HG03565 (cell line): ENCODE measurements around the gene CDO1.

Experiments
- ATAC-seq: cut with Tn5 transposase; IDR thresholded peaks from one replicate; pipeline ENCODE4 v1.9.1; 2021; ENCODE audit warnings: mild to moderate bottlenecking, moderate library complexity; ENCODE audit not compliant: unreplicated experiment

CDO1 gene

GRCh38 chr5:115816226-115817081 is at the start of gene CDO1:
Gene CDO1 (minus strand): TSS chr5:115816659. CDS start chr5:115816397, 262 bp downstream.
- no peak for ATAC-seq

- no peak for ATAC-seq
Observed at GRCh38 chr5:115859378-115859777, 42.9 kb upstream of the CDO1 start.

GRCh38 chr5:115858396-115858795 is 41.9 kb upstream of the CDO1 start:
- ATAC-seq, result no peak

- ATAC-seq, result no peak
Observed at GRCh38 chr5:115857626-115858349, 41.3 kb upstream of the CDO1 start.

- no peak for ATAC-seq
Observed at GRCh38 chr5:115857057-115857479, 40.6 kb upstream of the CDO1 start.

GRCh38 chr5:115855959-115856358 is 39.5 kb upstream of the CDO1 start:
- no peak for ATAC-seq

GRCh38 chr5:115854139-115854538 is 37.7 kb upstream of the CDO1 start:
- ATAC-seq, result no peak

GRCh38 chr5:115850744-115851416 is 34.4 kb upstream of the CDO1 start:
- ATAC-seq, result no peak

- no peak for ATAC-seq
Observed at GRCh38 chr5:115849258-115849798, 32.9 kb upstream of the CDO1 start.

GRCh38 chr5:115847290-115847689 is 30.8 kb upstream of the CDO1 start:
- ATAC-seq, result no peak

GRCh38 chr5:115844321-115844817 is 27.9 kb upstream of the CDO1 start:
- ATAC-seq, result no peak

- no peak for ATAC-seq
Observed at GRCh38 chr5:115843444-115844130, 27.1 kb upstream of the CDO1 start.

- no peak for ATAC-seq
Observed at GRCh38 chr5:115842952-115843351, 26.5 kb upstream of the CDO1 start.

- peak; percentile 18 for ATAC-seq
Observed at GRCh38 chr5:115842089-115842935, 25.9 kb upstream of the CDO1 start.

- peak; percentile 70 for ATAC-seq
Observed at GRCh38 chr5:115841382-115842088, 25.1 kb upstream of the CDO1 start, which contains the start of the genes AP3S1 and ATG12. Gene AP3S1 (plus strand): TSS chr5:115841935. CDS start chr5:115842038, 103 bp downstream. Gene ATG12 (minus strand): TSS chr5:115841565. CDS start chr5:115841552, 13 bp downstream.

GRCh38 chr5:115840873-115841272 is 24.4 kb upstream of the CDO1 start:
- no peak for ATAC-seq

- ATAC-seq, result peak; percentile 19
Observed at GRCh38 chr5:115838885-115839518, 22.5 kb upstream of the CDO1 start.

GRCh38 chr5:115835481-115835880 is 19.0 kb upstream of the CDO1 start:
- ATAC-seq, result no peak
